ENCODE data around the gene CRYGB.
"Not testable (repeated sequence)": the region's sequence is repeated elsewhere in the genome, so short reads cannot be mapped to it uniquely, and the experiment has no call there.

Gene CRYGB

DNA sequence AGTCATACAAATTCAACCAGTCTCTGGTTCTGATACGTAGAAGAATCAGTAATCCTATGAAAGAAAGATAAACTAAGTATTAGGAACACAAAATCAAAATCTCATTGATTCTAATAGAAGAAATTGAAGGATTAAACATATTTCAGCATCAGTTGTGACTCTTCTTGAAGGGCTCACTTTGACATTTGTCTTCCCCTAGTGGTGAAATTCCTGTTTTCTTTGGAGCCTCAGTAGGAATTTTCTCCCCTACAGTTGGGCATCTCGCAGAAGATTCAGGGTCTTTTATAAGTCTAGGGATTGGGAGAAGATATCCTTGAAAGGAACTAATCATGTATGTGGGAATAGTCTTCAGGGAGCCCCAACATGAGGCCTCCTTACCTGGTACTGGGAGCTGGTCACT, 2.8 kb upstream of the CRYGB start:
- no peak for ATAC-seq

DNA sequence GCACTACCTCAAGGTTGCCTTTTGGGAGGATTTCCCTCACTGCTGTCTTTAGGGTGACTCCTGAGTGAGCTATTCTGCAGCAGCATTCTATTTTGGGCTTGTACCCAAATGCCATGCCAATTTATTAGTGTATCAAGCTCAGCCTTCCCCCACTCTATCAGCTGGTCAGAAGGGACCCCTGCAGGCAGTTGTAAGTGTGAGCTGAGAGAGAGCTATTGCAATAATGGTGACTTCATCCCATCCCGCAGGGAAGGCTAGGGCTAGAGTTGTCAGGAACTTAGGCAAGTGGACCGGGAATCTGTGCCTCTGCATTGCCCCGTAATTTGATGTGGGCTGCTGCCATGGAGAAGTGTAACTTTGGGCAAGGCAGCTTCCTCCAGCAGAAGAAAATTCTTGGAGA, 1.8 kb upstream of the CRYGB start:
- ATAC-seq: no peak

DNA sequence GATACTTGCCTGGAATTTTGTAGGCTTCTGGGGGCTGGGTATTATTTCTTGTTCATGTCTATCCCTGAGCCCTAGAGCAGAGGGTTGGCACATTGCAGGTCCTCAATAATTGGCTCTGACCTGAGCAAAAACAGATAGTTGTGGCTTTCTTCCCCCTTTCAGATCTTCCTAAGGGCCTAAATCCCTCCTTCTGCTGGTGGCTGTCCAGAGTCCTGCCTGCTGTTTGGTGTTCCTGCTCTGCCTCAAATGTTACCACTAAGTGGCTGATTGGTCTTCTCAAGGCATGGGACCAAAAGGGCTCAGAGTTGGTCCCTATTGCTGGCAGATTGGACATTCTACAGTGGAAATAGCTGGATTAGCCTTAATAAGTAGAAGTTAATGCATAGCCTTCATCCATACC, 1.1 kb upstream of the CRYGB start:
- no peak for ATAC-seq

DNA sequence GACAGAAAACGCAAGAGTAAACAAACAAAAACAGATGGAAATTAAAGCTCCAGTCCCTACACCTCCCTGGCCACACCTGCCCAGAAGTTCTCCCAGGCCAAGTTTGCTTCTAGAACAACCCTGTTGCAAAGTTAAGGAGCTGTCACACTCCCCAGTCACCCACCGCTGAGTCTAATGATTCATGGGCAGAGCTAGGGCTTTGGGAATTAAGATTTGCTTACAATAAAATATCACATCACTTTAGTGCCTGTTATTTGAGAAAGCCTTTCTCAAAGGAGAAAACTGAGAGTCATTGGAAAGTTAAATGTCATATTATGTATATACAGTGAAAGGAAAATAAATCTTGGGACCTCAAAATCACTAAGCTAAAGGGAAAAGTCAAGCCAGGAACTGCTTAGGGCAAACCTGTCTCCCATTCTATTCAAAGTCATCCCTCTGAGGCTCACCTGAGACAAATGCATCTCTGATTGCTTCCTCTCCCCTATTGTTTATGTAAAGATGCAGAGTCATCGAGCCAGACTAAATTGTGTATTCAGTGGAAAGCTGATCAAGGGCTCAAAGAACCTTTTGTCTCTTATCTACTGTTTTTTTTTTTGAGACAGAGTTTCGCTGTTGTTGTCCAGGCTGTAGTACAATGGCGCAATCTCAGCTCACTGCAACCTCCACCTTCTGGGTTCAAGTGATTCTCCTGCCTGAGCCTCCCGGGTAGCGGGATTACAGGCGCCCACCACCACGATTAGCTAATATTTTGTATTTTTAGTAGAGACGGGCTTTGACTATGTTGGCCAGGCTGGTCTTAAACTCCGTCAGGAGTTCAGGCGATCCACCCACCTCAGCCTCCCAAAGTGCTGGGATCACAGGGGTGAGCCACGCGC, 2.8 kb downstream of the CRYGB start:
- no peak for ATAC-seq

DNA sequence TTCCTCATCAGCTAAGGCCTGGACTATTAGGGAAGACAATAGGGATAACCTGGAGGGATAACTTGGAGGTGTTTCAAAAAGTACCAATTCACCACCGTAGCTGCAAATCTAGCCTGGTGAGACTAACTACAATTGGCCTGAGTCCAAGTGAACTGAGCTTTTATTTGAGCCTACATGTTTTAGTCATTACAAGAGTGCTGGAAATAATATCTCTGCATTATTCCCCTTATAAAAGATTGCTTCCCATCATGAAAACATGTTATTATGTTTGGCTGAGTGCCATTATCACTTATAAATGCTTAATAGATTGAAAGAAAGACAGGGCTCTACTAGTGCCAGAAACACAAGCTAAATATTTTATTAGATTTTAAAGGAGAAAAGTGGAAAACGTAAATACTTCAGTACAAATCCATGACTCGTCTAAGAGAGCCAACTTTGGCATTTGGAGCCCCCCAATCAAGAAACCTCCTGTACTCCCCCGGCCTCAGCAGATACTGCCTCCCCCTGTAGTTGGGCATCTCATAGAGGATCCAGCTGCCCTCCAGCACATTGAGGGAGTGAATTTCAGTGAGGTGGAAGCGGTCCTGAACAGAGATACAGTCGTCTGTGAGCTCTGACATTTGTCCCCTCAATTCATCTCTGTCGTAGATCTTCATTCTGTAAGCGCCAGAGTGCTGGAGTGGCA, 3.6 kb downstream of the CRYGB start:
- ATAC-seq: no peak

DNA sequence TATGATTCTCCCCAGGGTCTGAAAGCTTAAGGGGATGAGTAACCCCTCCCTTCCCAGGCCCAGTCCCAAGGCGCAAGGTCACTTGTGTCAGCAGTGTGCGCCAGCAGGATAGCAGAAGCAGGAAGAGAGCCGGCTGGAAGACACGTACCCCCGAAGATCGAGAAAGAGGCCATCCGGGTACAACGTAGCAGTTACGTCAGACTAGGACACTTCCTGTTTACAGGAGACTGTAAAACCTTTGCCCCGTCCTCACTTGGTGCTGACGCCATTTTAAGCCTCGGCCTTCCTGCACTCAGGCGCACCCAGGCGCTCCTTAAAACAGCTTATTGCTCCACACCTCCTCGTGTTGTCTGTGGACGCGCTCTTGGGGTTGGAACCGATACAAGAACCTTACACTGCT, 6.5 kb downstream of the CRYGB start:
- ATAC-seq: no peak

DNA sequence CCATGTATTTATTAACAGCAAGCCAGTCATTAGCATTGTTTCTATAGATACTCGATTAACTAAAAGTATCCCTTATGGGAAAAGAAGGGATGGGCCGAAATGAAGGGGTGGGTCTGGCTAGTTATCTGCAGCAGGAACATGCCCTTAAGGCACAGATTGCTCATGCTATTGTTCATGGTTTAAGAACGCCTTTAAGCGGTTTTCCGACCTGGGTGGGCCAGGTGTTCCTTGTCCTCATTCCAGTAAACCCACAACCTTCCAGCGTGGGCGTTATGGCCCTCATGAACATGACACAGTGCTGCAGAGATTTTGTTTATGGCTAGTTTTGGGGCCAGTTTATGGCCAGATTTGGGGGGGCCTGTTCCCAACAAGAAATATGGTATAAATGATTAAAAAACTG, 7.6 kb downstream of the CRYGB start:
- not testable (repeated sequence) for ATAC-seq

DNA sequence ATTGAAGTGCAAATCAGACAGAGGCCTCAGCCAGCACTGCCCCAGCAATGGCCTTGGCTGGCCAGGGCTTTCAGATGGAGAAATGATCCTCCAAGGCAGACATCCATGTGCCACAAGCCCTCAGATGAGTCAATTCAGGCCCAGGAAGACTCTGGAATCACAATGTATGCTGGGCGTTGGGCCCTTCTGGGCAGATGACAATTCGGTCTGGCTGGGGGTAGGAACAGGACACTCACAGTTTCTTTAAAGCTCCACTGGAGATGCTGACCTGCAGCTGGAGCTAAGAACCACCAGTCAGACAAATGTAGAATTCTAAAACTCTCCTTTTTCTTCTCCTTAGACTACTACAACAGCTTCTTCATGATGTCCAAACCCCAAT, 9.3 kb downstream of the CRYGB start:
- no peak for ATAC-seq

DNA sequence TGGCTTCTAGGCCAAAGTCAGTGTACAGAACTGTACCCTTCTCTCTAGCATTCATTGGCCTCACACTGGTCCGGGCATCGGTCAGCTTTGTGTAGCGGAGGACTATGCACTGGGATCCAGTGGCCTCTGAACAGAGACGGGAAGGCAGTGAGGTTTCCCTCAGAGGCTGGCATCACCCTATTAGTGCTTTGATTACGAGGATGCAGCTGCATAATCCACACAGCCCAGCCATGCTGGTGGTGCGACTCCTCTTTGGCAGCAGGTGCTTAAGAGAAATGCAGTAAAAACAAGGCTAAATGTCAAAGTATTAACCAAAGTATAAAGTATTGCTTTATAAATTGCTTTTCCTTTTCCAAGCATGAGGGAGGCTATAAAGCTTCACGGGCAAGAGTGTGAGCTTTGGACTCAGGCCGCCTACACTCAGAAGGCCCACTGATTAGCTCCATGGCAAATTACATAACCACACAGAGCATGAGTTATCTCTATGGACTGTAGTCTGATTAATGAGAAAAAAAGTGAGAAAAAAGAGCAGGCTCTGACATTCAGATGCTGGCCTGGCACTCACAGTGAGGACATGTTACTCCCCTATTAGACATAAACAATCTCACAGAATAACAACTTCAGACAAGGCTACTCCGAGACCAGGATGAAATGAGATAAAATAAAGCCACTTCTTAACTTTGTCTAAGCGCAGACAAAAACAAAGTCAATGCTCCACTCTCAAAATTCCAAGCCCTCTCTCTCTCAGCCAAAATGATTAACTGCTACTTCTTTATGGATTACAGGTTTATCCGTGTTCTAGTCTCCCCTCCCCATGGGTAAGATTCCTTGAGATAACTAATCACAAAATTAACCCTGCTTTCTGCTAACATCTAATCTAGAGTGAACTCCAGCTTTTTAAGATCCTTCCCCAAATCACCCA, 9.9 kb downstream of the CRYGB start:
- no peak for ATAC-seq

DNA sequence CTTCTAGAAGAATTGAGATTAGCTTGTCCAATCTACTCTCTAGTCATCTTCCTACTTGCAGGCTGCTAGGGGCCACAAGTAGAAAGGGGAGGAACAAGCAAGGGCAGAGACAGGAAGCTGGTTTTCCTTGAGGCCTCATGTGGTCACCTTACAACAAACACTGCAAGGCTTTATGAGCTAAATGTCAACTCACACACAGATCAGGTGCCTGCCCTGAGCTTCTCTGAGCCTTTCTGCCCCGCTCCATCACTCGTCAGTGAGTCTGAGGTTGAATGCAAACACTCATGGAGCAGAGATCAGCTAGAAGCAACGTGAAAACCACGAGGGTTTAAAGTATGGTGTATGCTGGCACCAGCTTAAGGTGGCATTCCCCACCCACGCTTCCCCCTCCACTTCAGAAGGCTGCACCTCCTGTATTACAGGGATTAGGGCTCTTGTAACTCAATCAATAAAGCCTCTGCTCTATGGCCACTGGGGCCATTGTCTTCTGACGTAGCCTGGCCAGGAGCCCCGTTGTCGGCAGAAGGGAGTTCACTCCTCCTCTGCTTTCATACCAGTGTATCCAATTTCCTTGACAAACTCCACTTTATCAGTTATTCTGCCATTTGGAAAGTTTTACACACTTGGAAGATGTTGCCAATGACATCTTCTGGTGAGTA, 10.9 kb downstream of the CRYGB start:
- no peak for ATAC-seq

DNA sequence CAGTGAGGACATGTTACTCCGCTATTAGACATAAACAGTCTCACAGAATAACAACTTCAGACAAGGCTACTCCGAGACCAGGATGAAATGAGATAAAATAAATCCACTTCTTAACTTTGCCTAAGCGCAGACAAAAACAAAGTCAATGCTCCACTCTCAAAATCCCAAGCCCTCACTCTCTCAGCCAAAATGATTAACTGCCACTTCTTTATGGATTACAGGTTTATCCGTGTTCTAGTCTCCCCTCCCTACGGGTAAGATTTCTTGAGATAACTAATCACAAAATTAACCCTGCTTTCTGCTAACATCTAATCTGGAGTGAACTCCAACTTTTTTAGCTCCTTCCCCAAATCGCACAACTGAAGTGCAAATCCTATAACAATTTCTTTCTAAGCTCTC, 15.2 kb downstream of the CRYGB start:
- no peak for ATAC-seq

DNA sequence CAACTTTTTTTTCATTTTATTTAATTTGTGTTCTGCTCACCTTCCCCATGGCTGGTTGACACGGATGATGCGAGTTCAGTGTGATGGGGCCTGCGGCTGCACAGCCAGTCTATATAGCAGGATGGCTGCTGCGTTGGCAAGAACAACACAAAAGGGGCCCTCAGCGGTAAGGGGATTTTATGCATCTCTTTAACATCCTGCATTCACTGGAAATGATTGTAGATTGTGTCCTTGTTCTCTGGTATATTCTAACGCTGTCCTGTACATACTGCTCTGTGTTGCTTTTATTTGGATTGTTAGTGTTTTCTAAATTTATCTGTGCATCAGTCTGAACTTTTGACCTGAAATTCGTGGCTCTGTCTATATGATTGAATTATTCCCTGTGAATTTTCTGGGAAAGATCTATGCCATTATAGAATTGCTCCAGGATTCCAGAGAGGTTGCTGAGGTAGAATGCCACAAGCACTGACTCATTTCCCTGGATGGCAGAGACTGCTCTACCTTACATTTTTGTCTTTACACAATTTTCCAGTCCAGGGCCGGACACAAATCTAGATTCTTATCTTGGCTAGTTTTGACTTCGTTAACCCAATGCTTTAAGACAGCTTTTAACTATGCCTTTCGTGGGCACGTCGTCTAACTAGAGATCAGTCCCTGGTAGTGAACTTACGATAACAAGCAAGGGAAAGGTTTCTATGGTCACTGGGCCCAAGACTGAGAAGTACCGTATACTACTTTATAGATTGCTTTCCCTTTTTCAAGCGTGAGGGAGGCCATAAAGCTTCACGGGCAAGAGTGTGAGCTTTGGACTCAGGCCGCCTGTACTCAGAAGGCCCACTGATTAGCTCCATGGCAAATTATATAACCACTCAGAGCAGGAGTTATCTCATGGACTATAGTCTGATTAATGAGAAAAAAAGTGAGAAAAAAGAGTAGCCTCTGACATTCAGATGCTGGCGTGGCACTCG, 15.9 kb downstream of the CRYGB start, which contains the start of gene CRYGC:
Gene CRYGC, minus strand, starts transcription at position 85 of the 968 bp plus-strand sequence. Its CDS starts 36 bp downstream, at position 49.
- no peak for ATAC-seq

DNA sequence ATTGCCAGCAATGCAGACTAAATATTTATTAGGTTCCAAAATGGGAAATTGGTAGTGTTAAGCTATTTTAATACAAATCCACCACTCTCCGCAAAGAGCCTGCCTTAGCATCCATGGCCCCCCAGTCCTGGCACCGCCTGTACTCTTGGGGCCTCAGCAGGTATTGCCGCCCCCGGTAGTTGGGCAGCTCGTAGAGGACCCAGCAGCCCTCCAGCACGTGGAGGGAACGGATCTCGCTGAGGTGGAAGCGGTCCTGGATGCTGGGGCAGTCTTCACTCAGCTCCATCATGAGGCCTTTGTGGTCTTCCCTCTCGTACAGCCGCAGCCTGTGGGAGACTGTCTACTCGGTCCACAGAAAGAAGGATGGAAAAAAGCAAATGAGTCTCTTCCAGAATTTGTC, 17.8 kb downstream of the CRYGB start:
- no peak for ATAC-seq

DNA sequence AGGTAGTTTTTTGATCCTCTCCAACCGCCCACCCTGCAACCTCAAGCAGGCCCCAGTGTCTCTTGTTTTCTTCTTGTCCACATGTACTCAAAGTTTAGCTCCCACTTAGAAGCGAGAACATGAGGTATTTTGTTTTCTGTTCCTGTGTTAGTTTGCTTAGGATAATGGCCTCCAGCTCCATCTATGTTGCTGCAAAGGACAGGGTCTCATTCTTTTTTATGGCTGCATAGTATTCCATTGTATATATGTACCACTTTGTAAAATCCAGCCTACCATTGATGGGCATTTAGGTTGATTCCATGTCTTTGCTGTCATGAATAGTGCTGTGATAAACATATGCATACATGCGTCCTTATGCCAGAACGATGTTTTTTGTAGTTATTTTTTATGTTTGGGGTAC, 18.9 kb downstream of the CRYGB start:
- no peak for ATAC-seq

DNA sequence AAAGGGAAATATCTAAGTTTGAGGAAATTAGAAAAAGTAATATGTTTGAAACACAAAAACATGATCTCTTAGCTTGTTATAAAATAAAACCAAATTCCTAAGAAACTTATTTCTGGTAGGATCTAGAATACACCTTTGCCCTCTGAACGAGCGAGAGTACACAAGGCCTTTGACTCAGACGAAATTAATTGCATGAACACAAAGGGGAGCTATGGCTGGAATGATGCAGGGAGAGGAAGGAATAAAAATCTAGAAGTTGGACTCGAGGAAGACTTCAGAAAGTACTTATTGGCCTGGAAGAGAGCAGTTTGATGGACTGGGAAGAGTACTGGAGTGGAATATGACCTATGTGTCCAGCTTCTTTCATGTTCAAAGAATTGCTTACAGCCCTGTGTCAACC, 20.7 kb downstream of the CRYGB start:
- no peak for ATAC-seq

DNA sequence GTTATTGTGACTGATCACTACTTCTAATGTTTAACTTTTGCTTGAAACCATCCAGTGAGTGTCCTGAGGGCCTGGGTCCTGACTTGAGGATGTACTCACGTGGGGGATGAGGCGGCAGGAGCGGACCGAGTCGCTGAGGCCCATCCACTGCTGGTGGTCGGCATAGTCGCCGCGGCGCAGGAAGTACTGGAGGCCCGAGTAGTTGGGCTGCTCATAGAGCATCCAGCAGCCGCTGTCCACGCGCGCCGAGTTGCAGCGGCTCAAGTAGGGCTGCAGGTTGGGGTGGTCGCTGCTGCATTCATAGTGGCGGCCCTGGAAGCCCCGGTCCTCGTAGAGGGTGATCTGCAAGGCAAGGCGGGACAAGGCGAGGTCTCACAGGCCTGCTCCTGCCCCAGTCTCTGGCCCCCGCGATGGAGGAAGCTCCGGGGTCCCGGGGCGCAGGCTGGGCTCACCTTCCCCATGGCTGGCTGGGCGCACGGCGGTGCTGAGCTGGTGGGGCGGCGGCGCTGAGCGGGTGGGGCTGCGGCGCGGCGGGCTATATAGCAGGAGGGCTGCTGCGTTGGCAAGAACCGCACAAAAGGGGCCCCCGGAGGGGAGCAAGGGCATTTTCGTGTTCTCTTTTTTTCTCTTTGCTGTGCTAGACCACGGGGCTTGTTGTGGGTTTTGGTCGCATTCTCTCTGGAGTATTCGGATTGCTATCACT, 21.8 kb downstream of the CRYGB start, which contains the start of gene CRYGD:
Gene CRYGD, minus strand, starts transcription at position 512 of the 703 bp plus-strand sequence. Its CDS starts 51 bp downstream, at position 461.
- ATAC-seq: peak in 1 of 2 donors; percentile 25

DNA sequence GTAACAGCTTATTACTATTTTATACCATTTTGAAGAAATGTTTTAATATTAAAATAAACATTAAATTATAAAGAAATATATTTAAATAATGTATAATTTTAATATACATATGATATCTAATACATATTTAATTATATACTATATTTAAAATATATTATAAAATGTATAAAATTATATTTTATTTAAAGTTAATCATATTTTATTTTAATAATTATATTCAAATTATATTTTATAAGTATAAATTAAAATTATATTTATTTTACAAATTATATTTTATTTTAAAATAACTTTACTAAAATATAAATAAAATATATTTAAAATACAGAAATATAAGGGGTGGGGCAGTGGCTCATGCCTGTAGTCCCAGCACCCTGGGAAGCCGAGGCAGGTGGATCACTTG, 23.7 kb downstream of the CRYGB start:
- ATAC-seq: no peak

DNA sequence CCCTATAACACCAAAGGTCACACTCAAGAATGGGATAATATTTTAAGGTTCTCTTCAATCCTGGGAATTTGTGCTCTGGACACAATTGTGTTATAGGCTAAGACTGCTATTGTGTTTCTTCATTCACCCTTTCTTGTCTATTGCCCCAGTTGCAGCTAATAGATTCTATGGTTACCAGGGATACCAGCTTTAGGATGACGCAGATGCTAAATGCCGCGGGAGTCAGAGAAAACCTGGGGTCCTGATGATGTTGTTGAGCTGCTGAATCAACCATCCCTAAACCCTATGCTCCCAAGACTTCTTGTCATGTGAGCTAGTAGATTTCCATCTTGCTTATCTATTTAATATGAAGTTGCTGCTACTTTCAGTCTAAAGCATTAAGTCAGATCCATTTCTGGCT, 27.0 kb downstream of the CRYGB start:
- no peak for ATAC-seq

DNA sequence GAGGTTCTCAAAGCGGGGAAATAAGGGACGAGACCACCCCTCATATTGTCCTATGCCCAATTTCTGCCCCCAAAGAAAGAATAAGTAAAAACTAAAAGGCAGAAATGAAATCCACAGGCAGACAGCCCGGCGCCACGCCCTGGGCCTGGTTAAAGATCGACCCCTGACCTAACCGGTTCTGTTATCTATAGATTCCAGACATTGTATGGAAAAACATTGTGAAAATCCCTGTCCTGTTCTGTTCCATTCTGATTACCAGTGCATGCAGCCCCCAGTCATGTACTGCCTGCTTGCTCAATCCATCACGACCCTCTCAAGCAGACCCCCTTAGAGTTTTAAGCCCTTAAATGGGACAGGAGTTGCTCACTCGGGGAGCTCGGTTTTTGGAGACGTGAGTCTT, 28.6 kb downstream of the CRYGB start:
- ATAC-seq: not testable (repeated sequence)

DNA sequence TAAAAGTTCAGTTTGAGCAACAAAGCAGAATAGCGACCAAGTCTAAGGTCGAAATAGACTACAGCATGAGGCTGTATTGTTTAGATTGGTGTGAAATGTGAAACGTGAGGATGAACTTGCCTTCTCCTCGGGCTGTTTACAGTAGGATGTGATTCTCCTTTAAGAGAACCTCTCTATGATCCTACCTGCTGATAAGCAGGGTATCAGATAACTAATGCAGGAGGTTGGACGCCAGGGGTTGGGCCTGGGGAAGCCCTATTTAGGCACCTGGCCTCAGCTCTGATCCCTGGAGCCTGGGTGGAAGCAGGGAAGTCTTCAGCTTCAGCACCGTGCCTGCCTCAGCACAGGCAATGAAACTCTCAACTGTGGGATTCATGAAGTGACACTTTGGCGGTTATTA, 33.0 kb downstream of the CRYGB start:
- ATAC-seq: no peak
